ENCODE measurements around the gene CENPP. TPM values are rescaled to one million over a fixed set of nuclear protein-coding genes. Genes with fewer than 3 reads are reported as not detected.

The CENPP gene
- total RNA-seq, 4 donors from 2014 or later, result 1.5 to 11.6 (median 5.5) TPM

GRCh38 chr9:92492781-92493401, 167.1 kb downstream of the CENPP start:
- TF ChIP-seq CTCF (IDR thresholded peaks at IDR 0.05) (no peak), POLR2A (IDR thresholded peaks at IDR 0.05) (no peak)
- H3K4me1 ChIP-seq, result no peaks in the 10 kb centered on the region
- H3K36me3 ChIP-seq, result no peaks in the 10 kb centered on the region
- no peaks in the 10 kb centered on the region for H3K9me3 ChIP-seq
- no peak overlapping the region for H3K4me3 ChIP-seq (replicated peaks in 1 of 3)
- H3K27ac ChIP-seq, result no peak overlapping the region
- no peak for DNase-seq
- WGBS, 2 donors, result 49 to 52% methylated on average over 3 of the region's 3 CpGs
- intact Hi-C loops (cut with DNase I), result no loop called here
- no peaks in the 10 kb centered on the region for H3K27me3 ChIP-seq

- Histone ChIP-seq H3K4me3 (replicated peaks in 1 of 3) (no peak overlapping the region), H3K36me3 (no peaks in the 10 kb centered on the region), H3K27ac (no peak overlapping the region), H3K27me3 (no peaks in the 10 kb centered on the region), H3K9me3 (no peaks in the 10 kb centered on the region), H3K4me1 (no peaks in the 10 kb centered on the region)
- WGBS, 2 donors, result 86 to 88% methylated on average over 9 of the region's 9 CpGs
- intact Hi-C loops (cut with DNase I), result no loop called here
- TF ChIP-seq POLR2A (IDR thresholded peaks at IDR 0.05) (no peak), CTCF (IDR thresholded peaks at IDR 0.05) (no peak)
- no peak for DNase-seq
Observed at GRCh38 chr9:92493749-92494387, 168.1 kb downstream of the CENPP start.

GRCh38 chr9:92494856-92495255, 169.1 kb downstream of the CENPP start:
- Histone ChIP-seq H3K27ac (no peak overlapping the region), H3K4me3 (replicated peaks in 1 of 3) (no peak overlapping the region), H3K4me1 (no peaks in the 10 kb centered on the region), H3K27me3 (no peaks in the 10 kb centered on the region), H3K36me3 (no peaks in the 10 kb centered on the region), H3K9me3 (no peaks in the 10 kb centered on the region)
- 93 to 98% methylated on average over 2 of the region's 2 CpGs for WGBS, 2 donors
- DNase-seq, result no peak
- intact Hi-C loops (cut with DNase I), result no loop called here
- TF ChIP-seq CTCF (IDR thresholded peaks at IDR 0.05) (no peak), POLR2A (IDR thresholded peaks at IDR 0.05) (no peak)

- TF ChIP-seq POLR2A (IDR thresholded peaks at IDR 0.05), result no peak
- TF ChIP-seq CTCF (IDR thresholded peaks at IDR 0.05), result no peak
- Histone ChIP-seq H3K27me3 (no peaks in the 10 kb centered on the region), H3K27ac (no peak overlapping the region), H3K4me3 (replicated peaks in 1 of 3) (no peak overlapping the region), H3K9me3 (no peaks in the 10 kb centered on the region), H3K4me1 (no peaks in the 10 kb centered on the region), H3K36me3 (no peaks in the 10 kb centered on the region)
- intact Hi-C loops (cut with DNase I), result no loop called here
- DNase-seq, result no peak
- 89% methylated on average over 5 of the region's 5 CpGs for WGBS, 2 donors
Observed at GRCh38 chr9:92496396-92497176, 170.8 kb downstream of the CENPP start.

GRCh38 chr9:92499701-92500100, 173.9 kb downstream of the CENPP start:
- Histone ChIP-seq H3K27ac (no peak overlapping the region), H3K27me3 (no peaks in the 10 kb centered on the region), H3K36me3 (no peaks in the 10 kb centered on the region), H3K4me3 (replicated peaks in 1 of 3) (no peak overlapping the region), H3K9me3 (no peaks in the 10 kb centered on the region), H3K4me1 (no peaks in the 10 kb centered on the region)
- WGBS, 2 donors, result 64 to 85% methylated on average over 2 of the region's 2 CpGs
- TF ChIP-seq CTCF (IDR thresholded peaks at IDR 0.05) (no peak), POLR2A (IDR thresholded peaks at IDR 0.05) (no peak)
- no peak for DNase-seq
- intact Hi-C loops (cut with DNase I), result no loop called here

Measured in thyroid gland (tissue), 4 donors.